Smooth muscle cell of the umbilical artery (primary cell): ENCODE measurements around the gene MPP4. TPM values are rescaled to one million over a fixed set of nuclear protein-coding genes. Genes with fewer than 3 reads are reported as not detected.

Source experiments
- total RNA-seq: library from RNA; depleted of rRNA; stranded (reverse); fragments of >200 nt; gene quantifications from 2 replicates; pipeline ENCODE4 v1.2.3, GENCODE V29; 2014

MPP4 gene, protein sequence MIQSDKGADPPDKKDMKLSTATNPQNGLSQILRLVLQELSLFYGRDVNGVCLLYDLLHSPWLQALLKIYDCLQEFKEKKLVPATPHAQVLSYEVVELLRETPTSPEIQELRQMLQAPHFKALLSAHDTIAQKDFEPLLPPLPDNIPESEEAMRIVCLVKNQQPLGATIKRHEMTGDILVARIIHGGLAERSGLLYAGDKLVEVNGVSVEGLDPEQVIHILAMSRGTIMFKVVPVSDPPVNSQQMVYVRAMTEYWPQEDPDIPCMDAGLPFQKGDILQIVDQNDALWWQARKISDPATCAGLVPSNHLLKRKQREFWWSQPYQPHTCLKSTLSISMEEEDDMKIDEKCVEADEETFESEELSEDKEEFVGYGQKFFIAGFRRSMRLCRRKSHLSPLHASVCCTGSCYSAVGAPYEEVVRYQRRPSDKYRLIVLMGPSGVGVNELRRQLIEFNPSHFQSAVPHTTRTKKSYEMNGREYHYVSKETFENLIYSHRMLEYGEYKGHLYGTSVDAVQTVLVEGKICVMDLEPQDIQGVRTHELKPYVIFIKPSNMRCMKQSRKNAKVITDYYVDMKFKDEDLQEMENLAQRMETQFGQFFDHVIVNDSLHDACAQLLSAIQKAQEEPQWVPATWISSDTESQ
- 0.89 and 5.3 TPM in 2 replicates for total RNA-seq

DNA sequence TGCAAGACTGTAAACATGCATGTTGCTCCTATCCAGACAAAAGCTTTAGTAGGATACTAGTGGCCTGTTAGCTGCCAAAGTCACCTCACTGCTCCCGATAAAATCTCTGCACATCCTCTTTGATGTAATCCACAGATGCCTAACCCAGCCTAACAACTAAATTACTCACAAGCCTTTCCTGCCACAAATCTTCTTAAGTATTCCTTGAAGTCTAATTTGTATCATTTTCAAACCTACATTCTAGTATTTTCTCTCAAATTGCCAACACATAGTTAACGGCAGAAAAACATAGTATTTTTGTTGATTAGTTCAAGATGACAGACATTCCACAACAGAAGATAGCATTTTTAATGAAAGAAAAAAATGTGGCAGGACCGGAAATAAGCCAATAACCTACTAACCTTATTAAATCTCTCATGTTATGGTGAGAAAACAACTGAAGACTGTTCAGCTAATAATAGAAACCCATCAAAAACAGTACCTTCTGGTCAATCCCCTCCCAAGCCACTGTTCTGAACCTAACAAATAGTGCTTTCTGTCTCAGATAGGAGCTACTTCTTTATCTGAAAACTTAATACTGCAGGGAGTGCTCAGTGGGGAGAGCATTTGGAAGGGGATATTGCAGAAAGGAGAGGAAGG lies at the start of gene MPP4:
Gene MPP4 (minus strand): TSS at position 57 of the 639 bp plus-strand sequence. CDS start 4,690 bp downstream, outside the sequence.

DNA sequence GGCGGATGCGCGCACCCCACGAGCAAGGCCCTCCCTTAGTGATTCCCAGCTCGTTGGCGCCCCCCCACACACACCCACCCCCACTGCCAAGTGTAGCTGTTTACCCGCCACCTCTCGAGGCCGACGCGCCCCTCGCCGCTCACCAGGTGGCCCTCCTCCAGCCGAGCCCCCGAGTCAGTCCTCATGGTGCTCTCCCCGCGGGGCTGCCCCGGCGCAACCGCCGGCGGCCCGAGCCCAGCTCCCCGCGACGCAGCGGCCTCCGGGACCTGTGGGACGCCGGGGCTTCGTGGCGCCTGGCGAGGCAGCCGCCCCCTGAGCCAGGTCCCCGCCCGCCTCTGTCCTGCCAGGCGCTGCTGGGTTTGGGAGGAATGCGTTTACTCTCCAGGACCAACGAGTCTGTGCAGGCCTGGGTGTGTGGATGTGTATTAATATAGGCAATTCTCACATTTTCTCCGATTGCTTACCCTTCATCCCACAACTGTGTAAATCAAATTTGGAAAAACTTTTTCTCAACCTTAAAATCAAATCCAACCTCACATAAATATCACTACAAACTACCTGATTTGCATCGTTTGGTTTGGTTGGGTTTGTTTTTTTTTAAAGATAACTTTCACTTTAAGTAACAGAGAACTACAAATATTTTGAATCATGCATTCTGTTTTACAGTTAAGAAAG lies 55.1 kb downstream of the MPP4 start, which contains the start of gene TMEM237:
Gene TMEM237 (minus strand): TSS at position 288 of the 675 bp plus-strand sequence. CDS start 103 bp downstream, at position 185.

Other genes with a start within 250 kb of the MPP4 start
- gene TRAK2, start 247.2 kb downstream of the MPP4 start, total RNA-seq: 43.9 and 61.6 TPM in 2 replicates
- 33.3 and 35.6 TPM in 2 replicates for gene STRADB, start 246.9 kb downstream of the MPP4 start, total RNA-seq
- gene TMEM237, start 55.1 kb downstream of the MPP4 start, total RNA-seq: 38.6 and 53.6 TPM in 2 replicates
- gene ALS2, start 82.3 kb upstream of the MPP4 start, total RNA-seq: 26.1 and 42.0 TPM in 2 replicates
- gene CDK15, start 107.9 kb upstream of the MPP4 start, total RNA-seq: 6.3 and 8.6 TPM in 2 replicates